Fibroblast of the aortic adventitia (primary cell): ENCODE data around the gene UTY. TPM values are rescaled to one million over a fixed set of nuclear protein-coding genes. Genes with fewer than 3 reads are reported as not detected.

Source experiments
- DNase-seq: peaks from one replicate; pipeline ENCODE4 v3.0.0-alpha.2; 2010; ENCODE audit warnings: low read depth
- H3K4me3 ChIP-seq: 2 replicates; pipeline ENCODE4 v1.5.1; 2011; ENCODE audit warnings: low read depth, mild to moderate bottlenecking, control low read depth, low read length, moderate library complexity
- CTCF ChIP-seq: IDR thresholded peaks from 2 replicates; pipeline ENCODE4 v1.5.1; 2011; ENCODE audit warnings: mild to moderate bottlenecking, low read length, control low read depth, inconsistent platforms; ENCODE audit not compliant: insufficient read depth
- total RNA-seq: library from RNA; depleted of rRNA; stranded (reverse); fragments of >200 nt; gene quantifications from 2 replicates; pipeline ENCODE4 v1.2.3, GENCODE V29; 2012; ENCODE audit warnings: low replicate concordance

The UTY gene
- total RNA-seq, 1 donor: not detected

DNA sequence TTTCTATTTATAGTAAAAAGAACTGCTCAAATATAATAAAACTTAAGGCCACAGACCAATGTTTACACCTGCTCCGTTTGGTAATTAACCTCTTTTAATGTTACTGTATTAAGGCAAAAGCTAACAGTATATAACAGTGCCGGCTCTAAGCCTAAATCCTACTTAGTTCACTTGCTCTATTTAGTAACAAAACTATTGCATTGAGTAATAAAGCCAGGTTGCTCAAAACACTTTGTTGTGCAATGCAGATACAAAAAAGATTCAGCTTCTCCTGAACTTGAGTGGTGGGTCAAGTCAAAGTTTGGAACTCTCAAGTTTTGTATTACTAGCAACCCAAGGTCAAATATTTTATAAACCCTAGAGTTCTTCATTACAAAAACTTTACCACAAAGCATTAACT, 116.2 kb downstream of the UTY start:
- no peak for TF ChIP-seq CTCF
- DNase-seq: no peak
- H3K4me3 ChIP-seq: no peak overlapping the region

GRCh38 chrY:13362662-13363061, 117.2 kb downstream of the UTY start:
- H3K4me3 ChIP-seq: no peak overlapping the region
- no peak for TF ChIP-seq CTCF
- no peak for DNase-seq

GRCh38 chrY:13361656-13362636, 117.9 kb downstream of the UTY start:
- H3K4me3 ChIP-seq: no peak overlapping the region
- TF ChIP-seq CTCF: no peak
- DNase-seq: no peak

DNA sequence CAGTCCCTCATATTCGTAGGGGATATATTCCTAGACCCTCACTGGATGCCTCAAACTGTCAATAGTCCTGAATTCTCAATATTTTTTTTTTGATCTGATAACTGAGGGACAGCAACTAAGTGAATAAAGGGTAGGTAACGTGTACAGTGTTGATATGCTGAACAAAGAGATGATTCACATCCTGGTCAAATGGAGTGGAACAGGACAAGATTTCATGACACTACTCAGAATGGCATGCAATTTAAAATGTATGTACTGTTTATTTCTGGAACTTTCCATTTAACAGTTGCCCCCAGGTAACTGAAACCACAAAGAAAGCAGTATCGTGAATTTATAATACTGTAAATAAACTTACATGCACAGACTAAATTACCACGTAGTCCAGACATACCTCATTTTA, 128.4 kb downstream of the UTY start:
- DNase-seq: no peak
- no peak overlapping the region for H3K4me3 ChIP-seq
- TF ChIP-seq CTCF: no peak

DNA sequence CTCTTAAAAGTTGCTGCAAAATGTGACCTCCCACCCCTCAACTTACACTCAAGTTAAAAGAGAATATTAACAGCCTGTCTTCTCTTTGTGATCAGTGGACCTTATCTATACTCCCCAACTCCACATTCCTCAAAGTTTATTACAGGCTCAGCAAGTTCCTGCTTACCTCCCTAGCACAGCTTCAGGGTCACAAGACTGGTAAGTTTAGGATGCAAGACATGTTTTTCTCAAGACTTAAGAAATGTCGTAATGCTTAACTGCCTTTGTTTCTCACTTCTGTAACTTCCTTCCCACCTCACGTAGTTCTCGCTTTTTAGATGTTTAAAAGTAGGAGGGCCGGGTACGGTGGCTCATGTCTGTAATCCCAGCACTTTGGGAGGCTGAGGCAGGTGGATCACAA, 132.7 kb downstream of the UTY start:
- TF ChIP-seq CTCF: no peak
- no peak for DNase-seq
- H3K4me3 ChIP-seq: no peak overlapping the region

DNA sequence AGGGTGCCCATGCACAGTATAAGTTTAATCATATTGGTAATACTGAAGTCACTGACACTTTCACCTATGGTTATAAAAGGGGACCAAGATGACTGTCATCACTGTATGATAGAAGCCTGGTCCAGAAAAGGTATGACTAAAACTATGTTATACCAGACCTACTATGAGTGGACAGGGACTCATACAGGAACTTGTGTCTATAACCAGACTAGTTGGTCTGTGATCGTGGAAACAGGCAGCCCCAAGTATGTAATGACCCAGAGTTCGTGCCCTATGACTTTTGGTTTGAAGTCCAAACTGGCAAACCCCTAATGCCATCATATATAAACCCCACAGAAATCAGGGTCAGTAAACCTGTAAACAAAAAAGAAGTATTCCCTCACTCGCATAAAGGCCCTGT, 134.3 kb downstream of the UTY start:
- TF ChIP-seq CTCF: no peak
- no peak for DNase-seq
- H3K4me3 ChIP-seq: no peak overlapping the region
